ENCODE results near the gene TRIM13. TPM values are rescaled to one million over a fixed set of nuclear protein-coding genes. Genes with fewer than 3 reads are reported as not detected.

The TRIM13 gene
- total RNA-seq, 1 experiment from 2014 or later: 45.4 TPM

GRCh38 chr13:50055454-50055853 lies 58.6 kb downstream of the TRIM13 start:
- no peak for DNase-seq
- Histone ChIP-seq H3K23ac (ENCODE audit: insufficient read length, low read depth, low read length) (no peak overlapping the region), H2BK120ac (ENCODE audit: low read depth, low read length, poor library complexity, severe bottlenecking) (no peak overlapping the region), H3K27ac (ENCODE audit: insufficient read length, low read depth, low read length) (no peak overlapping the region), H3K27me3 (ENCODE audit: insufficient read depth, low read length) (no peaks in the 10 kb centered on the region), H2BK12ac (ENCODE audit: insufficient read length, low read depth, low read length) (no peak overlapping the region), H3T11ph (ENCODE audit: low read length) (no peak overlapping the region), H3K4ac (ENCODE audit: low read depth, low read length) (no peak overlapping the region), H2BK5ac (ENCODE audit: insufficient read length, low read length) (no peak overlapping the region), H3K4me2 (ENCODE audit: insufficient read depth, insufficient read length, low read length) (no peak overlapping the region), H2AK5ac (ENCODE audit: insufficient read length, low read length) (no peak overlapping the region), H2BK20ac (ENCODE audit: low read depth, low read length, poor library complexity, severe bottlenecking) (no peak overlapping the region), H3K23me2 (ENCODE audit: insufficient read length, low read depth, low read length, poor library complexity, severe bottlenecking) (no peaks in the 10 kb centered on the region), H4K91ac (ENCODE audit: insufficient read length, low read depth, low read length) (no peak overlapping the region), H4K8ac (replicated peaks; ENCODE audit: insufficient read length, low read depth, low read length) (no peak overlapping the region), H3K9me3 (ENCODE audit: control insufficient read depth, low read depth, low read length) (no peaks in the 10 kb centered on the region), H3K79me2 (ENCODE audit: insufficient read depth, low read length) (no peaks in the 10 kb centered on the region), H2AFZ (ENCODE audit: low read length) (no peak overlapping the region), H3K14ac (ENCODE audit: insufficient read depth, low read length) (no peak overlapping the region), H2BK15ac (ENCODE audit: low read depth, low read length) (no peak overlapping the region), H3K56ac (ENCODE audit: insufficient read length, low read depth, low read length) (no peak overlapping the region), H3K4me1 (ENCODE audit: insufficient read depth, low read length) (no peaks in the 10 kb centered on the region), H4K20me1 (ENCODE audit: control insufficient read depth, insufficient read depth, insufficient read length) (no peaks in the 10 kb centered on the region), H3K9ac (ENCODE audit: extremely low read depth, insufficient read length, low read length) (no peak overlapping the region), H3K18ac (ENCODE audit: insufficient read length, low read depth, low read length) (no peak overlapping the region), H4K5ac (ENCODE audit: insufficient read length, low read depth, low read length) (no peak overlapping the region), H3K79me1 (ENCODE audit: insufficient read depth, low read depth, low read length, poor library complexity, severe bottlenecking) (no peaks in the 10 kb centered on the region)
- no peaks in the 10 kb centered on the region for H3K4me1 Mint-ChIP-seq
- no peak overlapping the region for H3K27ac Mint-ChIP-seq
- no peak overlapping the region for H3K4me3 Mint-ChIP-seq
- TF ChIP-seq, protein P1, sequence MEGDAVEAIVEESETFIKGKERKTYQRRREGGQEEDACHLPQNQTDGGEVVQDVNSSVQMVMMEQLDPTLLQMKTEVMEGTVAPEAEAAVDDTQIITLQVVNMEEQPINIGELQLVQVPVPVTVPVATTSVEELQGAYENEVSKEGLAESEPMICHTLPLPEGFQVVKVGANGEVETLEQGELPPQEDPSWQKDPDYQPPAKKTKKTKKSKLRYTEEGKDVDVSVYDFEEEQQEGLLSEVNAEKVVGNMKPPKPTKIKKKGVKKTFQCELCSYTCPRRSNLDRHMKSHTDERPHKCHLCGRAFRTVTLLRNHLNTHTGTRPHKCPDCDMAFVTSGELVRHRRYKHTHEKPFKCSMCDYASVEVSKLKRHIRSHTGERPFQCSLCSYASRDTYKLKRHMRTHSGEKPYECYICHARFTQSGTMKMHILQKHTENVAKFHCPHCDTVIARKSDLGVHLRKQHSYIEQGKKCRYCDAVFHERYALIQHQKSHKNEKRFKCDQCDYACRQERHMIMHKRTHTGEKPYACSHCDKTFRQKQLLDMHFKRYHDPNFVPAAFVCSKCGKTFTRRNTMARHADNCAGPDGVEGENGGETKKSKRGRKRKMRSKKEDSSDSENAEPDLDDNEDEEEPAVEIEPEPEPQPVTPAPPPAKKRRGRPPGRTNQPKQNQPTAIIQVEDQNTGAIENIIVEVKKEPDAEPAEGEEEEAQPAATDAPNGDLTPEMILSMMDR (conservative IDR thresholded peaks at IDR 0.05): no peak
- peaks cover 4 to 12% (median 10%) of the 10 kb centered on the region in 3 experiments; a peak in 6 of 7 replicates for H3K36me3 Mint-ChIP-seq (ENCODE audit: insufficient read depth in 1 of 3, low read depth in 3 of 3)
- no CpG with 5 or more reads among the region's 1 CpG for WGBS (ENCODE audit: extremely low coverage, insufficient read length, low lambda C conversion rate)
- no peaks in the 10 kb centered on the region for H3K27me3 Mint-ChIP-seq (ENCODE audit: low read depth)
- H3K9me3 Mint-ChIP-seq: no peaks in the 10 kb centered on the region
